NT2/D1 (cell line): Measurements from ENCODE around the gene SH3D19.

Experiments used
- YY1 ChIP-seq: IDR thresholded peaks from 2 replicates; pipeline ENCODE4 v1.6.1; 2011; ENCODE audit not compliant: insufficient read length, insufficient read depth
- ZNF274 ChIP-seq: IDR thresholded peaks from 2 replicates; pipeline ENCODE4 v1.6.1; 2011; ENCODE audit warnings: mild to moderate bottlenecking, low read depth, low read length

GRCh38 chr4:151284534-151285245 is 40.7 kb downstream of the SH3D19 start:
- TF ChIP-seq ZNF274: no peak
- no peak for TF ChIP-seq YY1
